ENCODE data around the gene LCE1A. TPM values are rescaled to one million over a fixed set of nuclear protein-coding genes. Genes with fewer than 3 reads are reported as not detected.

LCE1A gene
- total RNA-seq, 1 donor from 2014 or later = not detected

GRCh38 chr1:152866321-152866720 lies 39.0 kb downstream of the LCE1A start:
- Histone ChIP-seq H3F3A (ENCODE audit: low read depth) (no peaks in the 10 kb centered on the region), H3K4me3 (no peak overlapping the region), H3K27me3 (no peaks in the 10 kb centered on the region), H3K9me3 (ENCODE audit: low read depth) (peaks cover 29% of the 10 kb centered on the region), H4K20me1 (ENCODE audit: low read depth) (no peaks in the 10 kb centered on the region), H3K4me2 (no peak overlapping the region), H3K27ac (no peak overlapping the region), H3K36me3 (no peaks in the 10 kb centered on the region), H2AFZ (replicated peaks) (no peak overlapping the region), H3K79me2 (ENCODE audit: low read depth) (no peaks in the 10 kb centered on the region), H3K9ac (no peak overlapping the region), H3K4me1 (no peaks in the 10 kb centered on the region)
- TF ChIP-seq EZH2phosphoT487 (IDR thresholded peaks at IDR 0.05) (no peak), EZH2 (IDR thresholded peaks at IDR 0.05) (no peak), CTCF (IDR thresholded peaks at IDR 0.05) (no peak)
- no peak overlapping the region for H3K27ac Mint-ChIP-seq
- H3K27me3 Mint-ChIP-seq (ENCODE audit: insufficient read depth, low read depth) = no peaks in the 10 kb centered on the region
- H3K4me3 Mint-ChIP-seq = no peak overlapping the region
- no peak for DNase-seq (ENCODE audit: low spot score)
- no peaks in the 10 kb centered on the region for H3K9me3 Mint-ChIP-seq
- no peaks in the 10 kb centered on the region for H3K36me3 Mint-ChIP-seq
- no peaks in the 10 kb centered on the region for H3K4me1 Mint-ChIP-seq

GRCh38 chr1:152869808-152870419 lies 42.6 kb downstream of the LCE1A start:
- H3F3A ChIP-seq (ENCODE audit: low read depth) = no peaks in the 10 kb centered on the region
- H3K9me3 Mint-ChIP-seq = no peaks in the 10 kb centered on the region
- H3K4me3 Mint-ChIP-seq = no peak overlapping the region
- H3K79me2 ChIP-seq (ENCODE audit: low read depth) = no peaks in the 10 kb centered on the region
- no peaks in the 10 kb centered on the region for H3K27me3 Mint-ChIP-seq (ENCODE audit: insufficient read depth, low read depth)
- peaks cover 22% of the 10 kb centered on the region for H3K9me3 ChIP-seq (ENCODE audit: low read depth)
- H3K27me3 ChIP-seq = no peaks in the 10 kb centered on the region
- no peak overlapping the region for H3K4me3 ChIP-seq
- H3K4me1 Mint-ChIP-seq = no peaks in the 10 kb centered on the region
- H3K9ac ChIP-seq = no peak overlapping the region
- H3K36me3 Mint-ChIP-seq = no peaks in the 10 kb centered on the region
- no peak for TF ChIP-seq EZH2 (IDR thresholded peaks at IDR 0.05)
- TF ChIP-seq CTCF (IDR thresholded peaks at IDR 0.05) = peak; percentile 58
- H3K4me2 ChIP-seq = no peak overlapping the region
- no peak overlapping the region for H2AFZ ChIP-seq (replicated peaks)
- H3K36me3 ChIP-seq = no peaks in the 10 kb centered on the region
- H3K27ac ChIP-seq = no peak overlapping the region
- no peak overlapping the region for H3K27ac Mint-ChIP-seq
- peak; percentile 50 for DNase-seq (ENCODE audit: low spot score)
- H3K4me1 ChIP-seq = no peaks in the 10 kb centered on the region
- H4K20me1 ChIP-seq (ENCODE audit: low read depth) = no peaks in the 10 kb centered on the region

- peak; percentile 3 for DNase-seq (ENCODE audit: low spot score)
- no peak overlapping the region for H2AFZ ChIP-seq (replicated peaks)
- TF ChIP-seq EZH2 (IDR thresholded peaks at IDR 0.05) (no peak), CTCF (IDR thresholded peaks at IDR 0.05) (peak; percentile 17)
- H3K4me3 ChIP-seq = no peak overlapping the region
- H3K27ac ChIP-seq = no peak overlapping the region
- Mint-ChIP-seq H3K36me3 (no peaks in the 10 kb centered on the region), H3K4me1 (no peaks in the 10 kb centered on the region), H3K4me3 (no peak overlapping the region), H3K27me3 (ENCODE audit: insufficient read depth, low read depth) (no peaks in the 10 kb centered on the region), H3K9me3 (no peaks in the 10 kb centered on the region), H3K27ac (no peak overlapping the region)
- H3F3A ChIP-seq (ENCODE audit: low read depth) = no peaks in the 10 kb centered on the region
- no peaks in the 10 kb centered on the region for H3K27me3 ChIP-seq
- H4K20me1 ChIP-seq (ENCODE audit: low read depth) = no peaks in the 10 kb centered on the region
- H3K79me2 ChIP-seq (ENCODE audit: low read depth) = no peaks in the 10 kb centered on the region
- no peak overlapping the region for H3K9ac ChIP-seq
- H3K9me3 ChIP-seq (ENCODE audit: low read depth) = peaks cover 18% of the 10 kb centered on the region
- H3K4me2 ChIP-seq = no peak overlapping the region
- no peaks in the 10 kb centered on the region for H3K4me1 ChIP-seq
- no peaks in the 10 kb centered on the region for H3K36me3 ChIP-seq
Measured at GRCh38 chr1:152870831-152871730, 43.8 kb downstream of the LCE1A start.

Data from neural progenitor cell (in vitro differentiated cells).